ENCODE data around the gene CBX1. TPM values are rescaled to one million over a fixed set of nuclear protein-coding genes. Genes with fewer than 3 reads are reported as not detected.

The CBX1 gene
- total RNA-seq, 3 donors from 2014 or later (not counting 1 experiment from before 2014, with no cell fraction given) = 16.9 to 25.4 (median 22.6) TPM

GRCh38 chr17:48021934-48022333 is 79.3 kb downstream of the CBX1 start:
- no peak overlapping the region for H3K4me3 Mint-ChIP-seq
- Histone ChIP-seq H3K27ac (ENCODE audit: low read length) (no peak overlapping the region), H3K27me3 (ENCODE audit: control insufficient read depth, insufficient read depth, low read length) (peaks cover 17% of the 10 kb centered on the region), H3K4me3 (ENCODE audit: low read length) (no peak overlapping the region), H3K9me3 (ENCODE audit: control insufficient read depth, insufficient read depth, low read length) (no peaks in the 10 kb centered on the region), H3K36me3 (ENCODE audit: control insufficient read depth, insufficient read depth, low read length) (no peaks in the 10 kb centered on the region), H3K4me1 (ENCODE audit: control insufficient read depth, insufficient read depth, low read length) (peaks cover 36% of the 10 kb centered on the region)
- WGBS (ENCODE audit: insufficient coverage) = 62% methylated on average over 4 of the region's 5 CpGs
- H3K4me1 Mint-ChIP-seq = peaks cover 28 to 34% of the 10 kb centered on the region in 2 donors
- no peak for DNase-seq
- intact Hi-C loops (cut with micrococcal nuclease) = no loop called here
- no peak for ATAC-seq
- no peaks in the 10 kb centered on the region for H3K9me3 Mint-ChIP-seq
- H3K36me3 Mint-ChIP-seq = no peaks in the 10 kb centered on the region
- peaks cover 23 to 37% of the 10 kb centered on the region in 2 donors for H3K27me3 Mint-ChIP-seq (ENCODE audit: low read depth in 2 of 2)
- no peak overlapping the region for H3K27ac Mint-ChIP-seq
- no peak for TF ChIP-seq CTCF (IDR thresholded peaks at IDR 0.05)

Other genes with a start within 250 kb of the CBX1 start
- 10 to 100 TPM; 29.4 to 44.1 (median 33.1) TPM for gene SP2, start 205.2 kb downstream of the CBX1 start, total RNA-seq
- 10 to 100 TPM in 1 of 3 donors, 1 to 10 TPM in 2; 6.0 to 10.9 (median 9.3) TPM for gene PNPO, start 159.9 kb downstream of the CBX1 start, total RNA-seq
- gene PRR15L, start 143.6 kb downstream of the CBX1 start, total RNA-seq = not detected
- gene CDK5RAP3, start 130.4 kb downstream of the CBX1 start, total RNA-seq = 100 to 1,000 TPM; 289 to 300 (median 292) TPM
- 10 to 100 TPM; 15.9 to 19.1 (median 16.5) TPM for gene COPZ2, start 63.7 kb downstream of the CBX1 start, total RNA-seq
- 10 to 100 TPM; 38.6 to 53.4 (median 47.5) TPM for gene NFE2L1, start 53.1 kb downstream of the CBX1 start, total RNA-seq
- 10 to 100 TPM; 22.4 to 43.2 (median 33.2) TPM for gene SNX11, start 6.3 kb upstream of the CBX1 start, total RNA-seq

Measured in natural killer cell (primary cell).